Common myeloid progenitor, CD34-positive (primary cell): ENCODE results near the gene MCRS1.

Source experiments
- CTCF ChIA-PET: fragments of 350-600 bp; sonication (Branson Sonifier 250); formaldehyde crosslinking; loops from one replicate; lab custom pipeline; 2021; ENCODE audit warnings: antibody characterized with exemption; lab: Charles Lee
- POLR2A ChIA-PET: fragments of 350-600 bp; sonication (Branson Sonifier 250); formaldehyde crosslinking; loops from one replicate; lab custom pipeline; 2021; ENCODE audit warnings: antibody characterized with exemption; lab: Charles Lee
- DNase-seq, 3 donors: peaks; one replicate each; pipeline versions ENCODE4 v3.0.0 to v3.0.0-alpha.2; 2013
- H3K27ac ChIP-seq, 2 experiments: 1 replicate in 1 of 2; 2 replicates in 1 of 2; pipeline ENCODE4 v1.7.0; 2013; ENCODE audit warnings: inconsistent platforms in 2 of 2, low read length in 2 of 2, mild to moderate bottlenecking in 2 of 2, low read depth in 1 of 2, moderate library complexity in 1 of 2; ENCODE audit not compliant: severe bottlenecking in 2 of 2, insufficient read depth in 1 of 2, poor library complexity in 1 of 2
- H3K27me3 ChIP-seq, 5 experiments: replicated peaks in 2 of 5; 1 replicate in 3 of 5; 2 replicates in 2 of 5; pipeline versions ENCODE4 v1.6.1 to v1.7.0; 2013; ENCODE audit warnings: low read length in 4 of 5, mild to moderate bottlenecking in 2 of 5, moderate library complexity in 2 of 5, inconsistent platforms in 1 of 5; ENCODE audit not compliant: insufficient read depth in 5 of 5, control insufficient read depth in 4 of 5
- H3K36me3 ChIP-seq, 4 experiments: 1 replicate in 2 of 4; 2 replicates in 2 of 4; pipeline versions ENCODE4 v1.6.1 to v1.7.0; 2013; ENCODE audit warnings: low read length in 3 of 4, control low read depth in 1 of 4, mild to moderate bottlenecking in 1 of 4; ENCODE audit not compliant: control insufficient read depth in 4 of 4, insufficient read depth in 4 of 4
- H3K4me1 ChIP-seq, 4 experiments: 1 replicate in 3 of 4; 2 replicates in 1 of 4; pipeline versions ENCODE4 v1.6.1 to v1.7.1; 2013; ENCODE audit warnings: low read length in 3 of 4, mild to moderate bottlenecking in 3 of 4, control low read depth in 1 of 4, inconsistent platforms in 1 of 4, moderate library complexity in 1 of 4; ENCODE audit not compliant: control insufficient read depth in 4 of 4, insufficient read depth in 4 of 4; ENCODE audit errors: control extremely low read depth in 1 of 4
- H3K4me3 ChIP-seq, 7 experiments: 1 replicate in 4 of 7; 2 replicates in 3 of 7; pipeline versions ENCODE4 v1.5.1 to v1.7.0; 2013; ENCODE audit warnings: mild to moderate bottlenecking in 7 of 7, low read length in 6 of 7, moderate library complexity in 6 of 7, inconsistent platforms in 2 of 7, low read depth in 2 of 7, control low read depth in 1 of 7; ENCODE audit not compliant: insufficient read depth in 4 of 7, control insufficient read depth in 1 of 7; ENCODE audit errors: extremely low read depth in 1 of 7
- H3K9me3 ChIP-seq, 5 experiments: 1 replicate in 4 of 5; 2 replicates in 1 of 5; pipeline versions ENCODE4 v1.6.1 to v1.7.1; 2013; ENCODE audit warnings: low read length in 4 of 5, mild to moderate bottlenecking in 2 of 5, inconsistent platforms in 1 of 5, low read depth in 1 of 5, moderate library complexity in 1 of 5; ENCODE audit not compliant: control insufficient read depth in 4 of 5, insufficient read depth in 2 of 5; ENCODE audit errors: control extremely low read depth in 1 of 5
- WGBS: methylation state at CpG from one replicate; pipeline ENCODE4 v1.1.5; 2013; ENCODE audit not compliant: insufficient coverage; 5-methylcytosine and 5-hydroxymethylcytosine counted together

MCRS1 gene

GRCh38 chr12:49547090-49547690, 20.8 kb downstream of the MCRS1 start:
- WGBS: 93% methylated on average over 3 of the region's 7 CpGs
- H3K4me3 ChIP-seq: no peak overlapping the region
- peaks cover 0 to 41% (median 26%) of the 10 kb centered on the region in 5 experiments for H3K27me3 ChIP-seq
- ChIA-PET POLR2A (no interaction called here), CTCF (interaction anchor here (0.9 to 19.6 kb wide), 4 partner anchors 10 to 189 kb away, joined by 3 to 223 read pairs (median 6); no protein-coding TSS in a partner anchor)
- peaks cover 0 to 19% (median 11%) of the 10 kb centered on the region in 4 experiments for H3K4me1 ChIP-seq
- DNase-seq: no peak
- H3K27ac ChIP-seq: no peak overlapping the region
- H3K9me3 ChIP-seq: no peaks in the 10 kb centered on the region
- H3K36me3 ChIP-seq: no peaks in the 10 kb centered on the region

GRCh38 chr12:49546481-49546880, 21.5 kb downstream of the MCRS1 start:
- no peak overlapping the region for H3K4me3 ChIP-seq
- peaks cover 0 to 42% (median 26%) of the 10 kb centered on the region in 5 experiments for H3K27me3 ChIP-seq
- 100% methylated on average over 2 of the region's 3 CpGs for WGBS
- peaks cover 0 to 17% (median 10%) of the 10 kb centered on the region in 4 experiments for H3K4me1 ChIP-seq
- ChIA-PET POLR2A (no interaction called here), CTCF (interaction anchor here (1.7 to 19.6 kb wide), 4 partner anchors 8 to 189 kb away, joined by 4 to 223 read pairs (median 8); no protein-coding TSS in a partner anchor)
- no peaks in the 10 kb centered on the region for H3K36me3 ChIP-seq
- H3K9me3 ChIP-seq: no peaks in the 10 kb centered on the region
- no peak overlapping the region for H3K27ac ChIP-seq
- no peak for DNase-seq

GRCh38 chr12:49545815-49546214, 22.1 kb downstream of the MCRS1 start:
- no peak overlapping the region for H3K4me3 ChIP-seq
- WGBS: 92% methylated on average over 4 of the region's 4 CpGs
- no peaks in the 10 kb centered on the region for H3K9me3 ChIP-seq
- no peak for DNase-seq
- POLR2A ChIA-PET: no interaction called here
- H3K36me3 ChIP-seq: no peaks in the 10 kb centered on the region
- H3K27me3 ChIP-seq: peaks cover 0 to 45% (median 28%) of the 10 kb centered on the region in 5 experiments
- H3K4me1 ChIP-seq: peaks cover 0 to 17% (median 10%) of the 10 kb centered on the region in 4 experiments
- CTCF ChIA-PET: interaction anchor here (1.7 to 19.6 kb wide), 3 partner anchors 8 to 34 kb away, joined by 4 to 223 read pairs (median 8); no protein-coding TSS in a partner anchor
- no peak overlapping the region for H3K27ac ChIP-seq

- Histone ChIP-seq H3K36me3 (no peaks in the 10 kb centered on the region), H3K27ac (no peak overlapping the region), H3K4me3 (no peak overlapping the region), H3K4me1 (peaks cover 0 to 19% (median 12%) of the 10 kb centered on the region in 4 experiments), H3K9me3 (no peaks in the 10 kb centered on the region), H3K27me3 (peaks cover 0 to 61% (median 45%) of the 10 kb centered on the region in 5 experiments)
- CTCF ChIA-PET: interaction anchor here (1.0 to 2.2 kb wide), 3 partner anchors 10 to 39 kb away, joined by 3 to 8 read pairs (median 4); no protein-coding TSS in a partner anchor
- POLR2A ChIA-PET: no interaction called here
- 50% methylated on average over 31 of the region's 39 CpGs for WGBS
- no peak for DNase-seq
These were observed 23.8 kb downstream of the MCRS1 start for GRCh38 chr12:49543914-49544815.

GRCh38 chr12:49543221-49543913, 24.6 kb downstream of the MCRS1 start:
- 74% methylated on average over 20 of the region's 20 CpGs for WGBS
- ChIA-PET CTCF (interaction anchor here (1.2 to 1.7 kb wide), 3 partner anchors 7 to 27 kb away, joined by 3 to 9 read pairs (median 4); no protein-coding TSS in a partner anchor), POLR2A (no interaction called here)
- Histone ChIP-seq H3K4me1 (peaks cover 0 to 14% (median 9%) of the 10 kb centered on the region in 4 experiments), H3K27me3 (peaks cover 0 to 63% (median 45%) of the 10 kb centered on the region in 5 experiments), H3K4me3 (no peak overlapping the region), H3K9me3 (no peaks in the 10 kb centered on the region), H3K36me3 (no peaks in the 10 kb centered on the region), H3K27ac (no peak overlapping the region)
- no peak for DNase-seq

GRCh38 chr12:49542592-49543160, 25.3 kb downstream of the MCRS1 start:
- WGBS: 99% methylated on average over 14 of the region's 15 CpGs
- Histone ChIP-seq H3K27ac (no peak overlapping the region), H3K36me3 (no peaks in the 10 kb centered on the region), H3K9me3 (no peaks in the 10 kb centered on the region), H3K4me3 (no peak overlapping the region), H3K27me3 (peaks cover 0 to 68% (median 45%) of the 10 kb centered on the region in 5 experiments), H3K4me1 (peaks cover 0 to 18% (median 15%) of the 10 kb centered on the region in 4 experiments)
- no peak for DNase-seq
- ChIA-PET CTCF (interaction anchor here (1.2 to 1.7 kb wide), 4 partner anchors 8 to 26 kb away, joined by 3 to 9 read pairs (median 4); no protein-coding TSS in a partner anchor), POLR2A (interaction anchor here (0.8 kb wide), 1 partner anchor 10 kb away, joined by 3 read pairs; no protein-coding TSS in a partner anchor)
